Endothelial cell of umbilical vein (primary cell): ENCODE results near the gene S100Z. TPM values are rescaled to one million over a fixed set of nuclear protein-coding genes. Genes with fewer than 3 reads are reported as not detected.

ENCODE experiments used
- BruUV-seq: library from RNA; stranded (reverse); fragments of 400-500 nt; replicated peaks from 2 replicates; lab custom pipeline; 2021; lab: Mats Ljungman, UMichigan
- CTCF ChIA-PET: fragments of 300-600, 350-600 bp; sonication (Branson Sonifier 250); formaldehyde crosslinking; loops from one replicate; lab custom pipeline; 2021; ENCODE audit warnings: antibody characterized with exemption, inconsistent platforms; lab: Charles Lee
- POLR2A ChIA-PET: fragments of 300-600, 350-600 bp; sonication (Branson Sonifier 250); formaldehyde crosslinking; loops from one replicate; lab custom pipeline; 2021; ENCODE audit warnings: antibody characterized with exemption, inconsistent platforms; lab: Charles Lee
- DNase-seq: peaks from one replicate; pipeline ENCODE4 v3.0.0-alpha.2; 2011; ENCODE audit warnings: low read depth, low spot score
- FAIRE-seq: peaks from 2 replicates; lab custom pipeline; 2011; peaks lifted over from hg19 to GRCh38; lab: Jason Lieb, UNC
- H2AFZ ChIP-seq: 2 replicates; pipeline ENCODE4 v1.6.0; 2012; ENCODE audit warnings: low read depth, low read length, control low read depth, inconsistent platforms
- H3K27ac ChIP-seq: 2 replicates; pipeline ENCODE4 v1.5.1; 2011; ENCODE audit warnings: low read depth, mild to moderate bottlenecking, control low read depth, low read length, moderate library complexity; ENCODE audit not compliant: insufficient read depth
- H3K27me3 ChIP-seq, 2 experiments: 2 replicates each; pipeline versions ENCODE4 v1.6.0 to v1.6.1; 2011; ENCODE audit warnings: low read length in 2 of 2, mixed read lengths in 1 of 2; ENCODE audit not compliant: control insufficient read depth in 2 of 2, insufficient read depth in 2 of 2
- H3K36me3 ChIP-seq, 2 experiments: 2 replicates in 1 of 2; 3 replicates in 1 of 2; pipeline ENCODE4 v1.5.1; 2011; ENCODE audit warnings: low read length in 2 of 2, mild to moderate bottlenecking in 1 of 2, moderate library complexity in 1 of 2; ENCODE audit not compliant: control insufficient read depth in 2 of 2, insufficient read depth in 2 of 2; ENCODE audit errors: extremely low read depth in 1 of 2
- H3K4me1 ChIP-seq: 3 replicates; pipeline ENCODE4 v1.5.1; 2011; ENCODE audit warnings: mild to moderate bottlenecking, low read length; ENCODE audit not compliant: control insufficient read depth, insufficient read depth; ENCODE audit errors: extremely low read depth
- H3K4me2 ChIP-seq: 2 replicates; pipeline ENCODE4 v1.6.1; 2011; ENCODE audit warnings: low read length, control low read depth, mixed read lengths; ENCODE audit not compliant: insufficient read depth
- H3K4me3 ChIP-seq, 3 experiments: fragments of 200-600 bp in 1 of 3; sonication (generic), shearing (Covaris generic) in 1 of 3; replicated peaks in 1 of 3; 2 replicates each; pipeline ENCODE4 v1.5.1; 2011 to 2016; ENCODE audit warnings: control low read depth in 3 of 3, low read length in 3 of 3, mild to moderate bottlenecking in 2 of 3, inconsistent platforms in 1 of 3, low read depth in 1 of 3, moderate library complexity in 1 of 3; ENCODE audit not compliant: insufficient read depth in 1 of 3
- H3K79me2 ChIP-seq: 2 replicates; pipeline ENCODE4 v1.6.0; 2012; ENCODE audit warnings: low read length, inconsistent platforms; ENCODE audit not compliant: control insufficient read depth, insufficient read depth
- H3K9ac ChIP-seq: replicated peaks from 2 replicates; pipeline ENCODE3; 2011; ENCODE audit warnings: low read length, control low read depth; ENCODE audit not compliant: insufficient read depth; ENCODE audit errors: extremely low read depth
- H3K9me1 ChIP-seq: replicated peaks from 3 replicates; pipeline ENCODE4 v1.6.0; 2011; ENCODE audit warnings: mild to moderate bottlenecking, low read length; ENCODE audit not compliant: control insufficient read depth, insufficient read depth; ENCODE audit errors: extremely low read depth
- H3K9me3 ChIP-seq: replicated peaks from 2 replicates; pipeline ENCODE4 v1.5.1; 2012; ENCODE audit warnings: low read length, inconsistent platforms; ENCODE audit not compliant: control insufficient read depth, insufficient read depth
- H4K20me1 ChIP-seq: replicated peaks from 2 replicates; pipeline ENCODE3; 2011; ENCODE audit warnings: mild to moderate bottlenecking, low read length; ENCODE audit not compliant: control insufficient read depth, insufficient read depth; ENCODE audit errors: extremely low read depth
- FOS ChIP-seq: IDR thresholded peaks from 2 replicates; pipeline ENCODE4 v1.6.1; 2011; ENCODE audit warnings: mild to moderate bottlenecking, low read length, moderate library complexity, borderline replicate concordance; ENCODE audit not compliant: insufficient read depth
- GATA2 ChIP-seq: IDR thresholded peaks from 2 replicates; pipeline ENCODE4 v1.7.0; 2011; ENCODE audit warnings: low read depth, mild to moderate bottlenecking, moderate library complexity, mixed read lengths, low read length; ENCODE audit not compliant: insufficient read length, insufficient read depth
- JUN ChIP-seq: IDR thresholded peaks from 2 replicates; pipeline ENCODE4 v1.6.1; 2011; ENCODE audit warnings: borderline replicate concordance, low read depth; ENCODE audit not compliant: insufficient read length, insufficient read depth
- MYC ChIP-seq: IDR thresholded peaks from one replicate; pipeline ENCODE4 v1.6.1; 2011; ENCODE audit warnings: mild to moderate bottlenecking, low read depth, low read length
- POLR2A ChIP-seq: IDR thresholded peaks from 2 replicates; pipeline ENCODE4 v1.6.1; 2012; ENCODE audit warnings: low read depth, mild to moderate bottlenecking, control low read depth, low read length
- POLR2AphosphoS5 ChIP-seq: IDR thresholded peaks from 2 replicates; pipeline ENCODE4 v1.6.1; 2012; ENCODE audit warnings: low read depth, mild to moderate bottlenecking, control low read depth, low read length, moderate library complexity; ENCODE audit not compliant: insufficient read depth
- dilution Hi-C: fragments of 300-500 bp; cut with MboI; formaldehyde crosslinking; loops from one replicate; pipeline ENCODE4 v1.15.0; 2019; ENCODE audit warnings: low sequenced_read_pairs; ENCODE audit not compliant: extremely low pct_ligation_motif_present
- intact Hi-C: fragments of 100-400 bp; cut with micrococcal nuclease; formaldehyde crosslinking; loops from one replicate; pipeline ENCODE4 v1.10.0; 2022
- polyA plus RNA-seq, 4 experiments: library from polyadenylated mRNA; depleted of rRNA in 3 of 4; stranded (reverse) in 3 of 4; unstranded in 1 of 4; fragments of >200 nt; gene quantifications; 2 replicates each; pipeline versions ENCODE4 v1.2.1 to v1.2.3, GENCODE V29; 2011 to 2012; ENCODE audit warnings: missing spikeins in 1 of 4
- total RNA-seq: library from RNA; stranded (reverse); gene quantifications from 2 replicates; pipeline ENCODE4 v1.2.3, GENCODE V29; 2021
- TF ChIP-seq, protein P1 (sequence below): IDR thresholded peaks from 2 replicates; pipeline ENCODE4 v1.6.1; 2011; ENCODE audit not compliant: insufficient read depth, insufficient read length
- TF ChIP-seq, protein P2 (sequence below), 2 donors: IDR thresholded peaks; 1 replicate in 1 of 2; 2 replicates in 1 of 2; pipeline ENCODE4 v1.5.1; 2011; ENCODE audit warnings: low read length in 2 of 2, mild to moderate bottlenecking in 2 of 2, moderate library complexity in 2 of 2, control low read depth in 1 of 2, inconsistent platforms in 1 of 2, low read depth in 1 of 2; ENCODE audit not compliant: insufficient read depth in 1 of 2; ENCODE audit errors: extremely low read depth in 1 of 2

Gene S100Z
- total and polyA plus RNA-seq, 2 donors (not counting 3 experiments of a cell fraction or from before 2014, with no cell fraction given), result not detected

DNA sequence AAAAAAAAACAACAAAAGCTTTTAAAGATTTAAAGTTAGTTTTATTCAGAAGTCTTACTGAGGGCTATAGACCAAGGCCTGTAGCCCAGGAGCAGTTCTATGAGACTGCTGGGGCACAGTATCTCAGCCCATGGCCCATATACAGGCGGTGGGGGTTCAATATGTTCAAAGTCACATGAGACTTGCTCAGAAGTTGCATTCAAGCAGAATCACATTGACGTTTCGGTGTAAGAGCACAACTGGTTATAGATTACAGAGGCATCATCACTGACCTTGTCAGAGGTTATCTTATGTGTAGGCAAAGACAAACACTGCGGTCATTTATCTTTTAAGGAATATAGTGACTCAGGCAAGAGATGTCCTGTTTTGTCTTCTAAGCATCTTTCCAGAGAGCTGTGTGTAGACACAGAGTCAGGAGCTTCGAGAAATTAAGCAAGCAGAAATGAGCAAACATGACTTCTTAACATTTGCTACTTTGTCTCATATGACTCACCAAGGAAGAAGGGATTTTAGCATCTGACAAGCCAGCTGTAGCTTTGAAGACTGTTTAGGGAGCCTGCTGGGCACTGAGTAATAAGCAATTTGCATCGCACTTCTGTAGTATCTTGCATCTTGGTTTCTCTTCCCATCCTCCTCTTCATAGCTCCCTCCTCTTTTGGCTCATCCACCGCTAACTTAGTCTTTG lies 43.9 kb upstream of the S100Z start:
- Histone ChIP-seq H3K9me3 (no peaks in the 10 kb centered on the region), H3K27me3 (no peaks in the 10 kb centered on the region), H3K27ac (peak overlapping the region; percentile 83), H3K9me1 (no peaks in the 10 kb centered on the region), H2AFZ (no peak overlapping the region), H4K20me1 (no peaks in the 10 kb centered on the region), H3K36me3 (no peaks in the 10 kb centered on the region), H3K4me3 (no peak overlapping the region), H3K9ac (peak overlapping the region; percentile 54), H3K79me2 (no peaks in the 10 kb centered on the region), H3K4me2 (peak overlapping the region; percentile 45), H3K4me1 (peaks cover 40% of the 10 kb centered on the region)
- DNase-seq (peak; percentile 77), FAIRE-seq (peak; percentile 89)
- TF ChIP-seq, protein P1, sequence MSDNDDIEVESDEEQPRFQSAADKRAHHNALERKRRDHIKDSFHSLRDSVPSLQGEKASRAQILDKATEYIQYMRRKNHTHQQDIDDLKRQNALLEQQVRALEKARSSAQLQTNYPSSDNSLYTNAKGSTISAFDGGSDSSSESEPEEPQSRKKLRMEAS, result no peak
- peak; percentile 96 for TF ChIP-seq FOS
- TF ChIP-seq GATA2, result peak; percentile 97
- peak; percentile 49 for TF ChIP-seq JUN
- no peak for TF ChIP-seq POLR2A
- peak; percentile 76 for TF ChIP-seq POLR2AphosphoS5
- no peak for TF ChIP-seq MYC
- TF ChIP-seq, protein P2, sequence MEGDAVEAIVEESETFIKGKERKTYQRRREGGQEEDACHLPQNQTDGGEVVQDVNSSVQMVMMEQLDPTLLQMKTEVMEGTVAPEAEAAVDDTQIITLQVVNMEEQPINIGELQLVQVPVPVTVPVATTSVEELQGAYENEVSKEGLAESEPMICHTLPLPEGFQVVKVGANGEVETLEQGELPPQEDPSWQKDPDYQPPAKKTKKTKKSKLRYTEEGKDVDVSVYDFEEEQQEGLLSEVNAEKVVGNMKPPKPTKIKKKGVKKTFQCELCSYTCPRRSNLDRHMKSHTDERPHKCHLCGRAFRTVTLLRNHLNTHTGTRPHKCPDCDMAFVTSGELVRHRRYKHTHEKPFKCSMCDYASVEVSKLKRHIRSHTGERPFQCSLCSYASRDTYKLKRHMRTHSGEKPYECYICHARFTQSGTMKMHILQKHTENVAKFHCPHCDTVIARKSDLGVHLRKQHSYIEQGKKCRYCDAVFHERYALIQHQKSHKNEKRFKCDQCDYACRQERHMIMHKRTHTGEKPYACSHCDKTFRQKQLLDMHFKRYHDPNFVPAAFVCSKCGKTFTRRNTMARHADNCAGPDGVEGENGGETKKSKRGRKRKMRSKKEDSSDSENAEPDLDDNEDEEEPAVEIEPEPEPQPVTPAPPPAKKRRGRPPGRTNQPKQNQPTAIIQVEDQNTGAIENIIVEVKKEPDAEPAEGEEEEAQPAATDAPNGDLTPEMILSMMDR (IDR thresholded peaks at IDR 0.05; ENCODE audit: extremely low read depth in 1 of 2, insufficient read depth in 1 of 2, low read depth in 1 of 2, low read length in 2 of 2), result no peak
- ChIA-PET CTCF (interaction anchor here (1.0 to 4.4 kb wide), 7 partner anchors 9 to 32 kb away, joined by 3 to 52 read pairs (median 4); partner anchors contain the start of gene F2RL1), POLR2A (interaction anchor here (0.7 to 2.4 kb wide), 4 partner anchors 11 to 88 kb away, joined by 3 to 9 read pairs (median 4); no protein-coding TSS in a partner anchor)
- BruUV-seq, result no TSS peak
- intact Hi-C loops (loop anchor here (1.0 kb wide), 2 partner anchors 8 to 16 kb away; no protein-coding TSS in a partner anchor), dilution Hi-C loops (loop anchor here (25.0 kb wide), 1 partner anchor 119 kb away; no protein-coding TSS in a partner anchor)
